Body of pancreas (tissue), 4 donors: ENCODE data around the gene IL13. TPM values are rescaled to one million over a fixed set of nuclear protein-coding genes. Genes with fewer than 3 reads are reported as not detected.

Source experiments
- ATAC-seq: fragments of 150-250 bp; one replicate; pipeline ENCODE4 v1.9.1; 2016
- DNase-seq, 4 donors: peaks; one replicate each; pipeline ENCODE4 v3.0.0-alpha.2; 2019
- H3K27ac ChIP-seq, 4 donors: fragments of 200-600 bp; sonication (generic); 1 replicate in 3 of 4; 2 replicates in 1 of 4; pipeline versions ENCODE4 v1.5.1 to v1.6.1; 2016 to 2019; ENCODE audit warnings: mild to moderate bottlenecking in 1 of 4, mixed read lengths in 1 of 4, moderate library complexity in 1 of 4
- H3K27me3 ChIP-seq, 2 donors: fragments of 200-600 bp; sonication (generic); one replicate each; pipeline ENCODE4 v1.6.0; 2016; ENCODE audit warnings: mild to moderate bottlenecking in 1 of 2
- H3K36me3 ChIP-seq, 2 donors: fragments of 200-600 bp; sonication (generic); replicated peaks in 1 of 2; 2 replicates each; pipeline ENCODE4 v1.5.1; 2016; ENCODE audit warnings: low read depth in 2 of 2; ENCODE audit not compliant: insufficient read depth in 1 of 2
- H3K4me1 ChIP-seq: fragments of 200-600 bp; sonication (generic); one replicate; pipeline ENCODE4 v1.6.0; 2016
- H3K4me3 ChIP-seq, 2 donors: fragments of 200-600 bp; sonication (generic); 1 replicate in 1 of 2; 2 replicates in 1 of 2; pipeline ENCODE4 v1.5.1; 2016 to 2019
- H3K9me3 ChIP-seq, 3 donors: fragments of 200-600 bp; sonication (generic); 1 replicate in 2 of 3; 2 replicates in 1 of 3; pipeline ENCODE4 v1.5.1; 2016
- POLR2A ChIP-seq, 3 donors: fragments of 450-650 bp; IDR thresholded peaks; one replicate each; pipeline ENCODE4 v1.6.1; 2016; ENCODE audit warnings: antibody characterized with exemption in 3 of 3, mild to moderate bottlenecking in 2 of 3
- WGBS, 2 donors: methylation state at CpG; one replicate each; pipeline ENCODE4 v1.1.5; 2017; 5-methylcytosine and 5-hydroxymethylcytosine counted together
- intact Hi-C: fragments of 100-400 bp; cut with DNase I; formaldehyde crosslinking; loops from one replicate; pipeline ENCODE4 v1.15.1; 2023
- total RNA-seq, 2 donors: library from RNA; depleted of rRNA; stranded (reverse); fragments of >200 nt; gene quantifications; one replicate each; pipeline ENCODE4 v1.1.0, GENCODE V29; 2016
- TF ChIP-seq, protein P1 (sequence below), 7 experiments: fragments of 450-650 bp in 4 of 7; fragments of 200-600 bp in 3 of 7; sonication (generic) in 3 of 7; IDR thresholded peaks; one replicate each; pipeline ENCODE4 v1.5.1; 2016 to 2019; ENCODE audit warnings: antibody characterized with exemption in 7 of 7

Gene IL13
- total RNA-seq, 2 donors from 2014 or later: not detected

- H3K27me3 ChIP-seq: no peaks in the 10 kb centered on the region
- WGBS, 2 donors: 82% methylated on average over 16 of the region's 16 CpGs
- H3K4me1 ChIP-seq: no peaks in the 10 kb centered on the region
- no peak overlapping the region for H3K27ac ChIP-seq
- no peak for DNase-seq
- no peak for ATAC-seq
- intact Hi-C loops: no loop called here
- H3K36me3 ChIP-seq: no peaks in the 10 kb centered on the region
- no peak overlapping the region for H3K4me3 ChIP-seq
- H3K9me3 ChIP-seq: no peaks in the 10 kb centered on the region
- TF ChIP-seq POLR2A (IDR thresholded peaks at IDR 0.05): no peak
- TF ChIP-seq, protein P1, sequence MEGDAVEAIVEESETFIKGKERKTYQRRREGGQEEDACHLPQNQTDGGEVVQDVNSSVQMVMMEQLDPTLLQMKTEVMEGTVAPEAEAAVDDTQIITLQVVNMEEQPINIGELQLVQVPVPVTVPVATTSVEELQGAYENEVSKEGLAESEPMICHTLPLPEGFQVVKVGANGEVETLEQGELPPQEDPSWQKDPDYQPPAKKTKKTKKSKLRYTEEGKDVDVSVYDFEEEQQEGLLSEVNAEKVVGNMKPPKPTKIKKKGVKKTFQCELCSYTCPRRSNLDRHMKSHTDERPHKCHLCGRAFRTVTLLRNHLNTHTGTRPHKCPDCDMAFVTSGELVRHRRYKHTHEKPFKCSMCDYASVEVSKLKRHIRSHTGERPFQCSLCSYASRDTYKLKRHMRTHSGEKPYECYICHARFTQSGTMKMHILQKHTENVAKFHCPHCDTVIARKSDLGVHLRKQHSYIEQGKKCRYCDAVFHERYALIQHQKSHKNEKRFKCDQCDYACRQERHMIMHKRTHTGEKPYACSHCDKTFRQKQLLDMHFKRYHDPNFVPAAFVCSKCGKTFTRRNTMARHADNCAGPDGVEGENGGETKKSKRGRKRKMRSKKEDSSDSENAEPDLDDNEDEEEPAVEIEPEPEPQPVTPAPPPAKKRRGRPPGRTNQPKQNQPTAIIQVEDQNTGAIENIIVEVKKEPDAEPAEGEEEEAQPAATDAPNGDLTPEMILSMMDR (IDR thresholded peaks at IDR 0.05): no peak
These were observed 8.5 kb downstream of the IL13 start for GRCh38 chr5:132666310-132667123.

DNA sequence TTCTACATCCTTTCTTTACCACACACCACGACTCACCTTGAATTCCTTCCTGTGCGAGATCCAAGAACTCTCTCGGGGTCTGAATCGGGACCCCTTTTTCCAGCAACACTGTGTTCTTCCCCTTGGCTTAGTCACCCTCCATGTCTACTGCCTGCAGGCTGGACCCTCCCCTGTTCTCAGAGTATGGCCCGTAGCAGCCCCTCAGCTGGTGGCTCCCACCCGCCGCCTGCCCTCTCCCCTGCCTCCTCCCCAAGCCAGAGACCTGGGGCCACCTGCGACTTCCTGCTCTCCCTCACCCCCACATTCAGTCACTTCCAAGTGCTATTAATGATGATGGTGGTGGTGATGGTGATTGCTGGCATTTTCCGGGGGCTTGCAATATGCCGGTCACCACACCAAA is 9.3 kb downstream of the IL13 start:
- 82% methylated on average over 10 of the region's 10 CpGs for WGBS, 2 donors
- H3K27me3 ChIP-seq: no peaks in the 10 kb centered on the region
- H3K27ac ChIP-seq: no peak overlapping the region
- ATAC-seq (no peak), DNase-seq (no peak)
- H3K36me3 ChIP-seq: no peaks in the 10 kb centered on the region
- H3K4me1 ChIP-seq: no peaks in the 10 kb centered on the region
- TF ChIP-seq, protein P1 (IDR thresholded peaks at IDR 0.05): no peak
- no peak for TF ChIP-seq POLR2A (IDR thresholded peaks at IDR 0.05)
- no peaks in the 10 kb centered on the region for H3K9me3 ChIP-seq
- no peak overlapping the region for H3K4me3 ChIP-seq
- intact Hi-C loops: no loop called here

DNA sequence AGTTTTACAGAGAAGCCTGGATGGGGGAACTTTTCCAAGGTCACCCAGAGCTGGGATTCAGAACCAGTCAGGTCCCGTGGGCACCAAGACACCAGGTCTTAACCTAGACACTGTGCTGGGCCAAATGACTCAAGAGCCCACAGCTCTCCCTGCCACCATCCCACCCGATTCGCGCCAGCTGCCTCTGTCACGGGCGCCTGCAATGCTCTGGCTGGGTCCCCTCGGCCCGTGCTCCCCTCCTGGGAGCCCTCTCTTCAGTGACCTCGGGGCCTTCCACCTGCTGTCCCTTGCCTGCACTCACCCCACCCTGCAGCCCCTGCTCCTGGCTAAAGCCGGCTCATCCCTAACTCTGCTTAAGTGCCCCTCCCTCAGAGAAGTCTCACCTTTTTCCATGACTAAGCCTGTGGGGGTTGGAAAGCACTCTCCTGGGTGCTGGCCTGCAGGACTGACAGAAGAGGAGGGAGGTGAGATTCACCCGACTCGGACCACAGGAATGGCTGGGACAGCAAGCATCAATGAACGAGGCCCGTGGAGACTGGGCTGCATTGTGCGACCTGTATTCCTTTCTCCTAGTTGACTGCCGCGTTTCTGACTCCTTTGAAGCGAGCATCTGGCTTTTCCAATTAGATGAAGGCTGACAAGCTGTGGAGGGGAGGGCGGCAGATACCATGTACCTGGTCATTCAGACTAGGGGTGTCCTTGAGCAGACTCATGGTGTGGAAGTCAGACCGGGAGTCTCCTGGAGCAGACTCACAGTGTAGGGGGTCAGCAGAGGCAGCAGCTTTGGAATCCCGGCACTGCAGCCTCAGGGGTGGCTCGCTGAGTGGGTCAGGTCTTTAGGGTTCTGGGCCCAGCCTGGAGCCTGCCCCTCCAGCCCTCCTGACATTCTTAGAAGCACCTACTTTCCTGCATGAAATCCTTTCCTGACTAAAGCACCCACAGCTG is 10.1 kb downstream of the IL13 start:
- H3K4me3 ChIP-seq: no peak overlapping the region
- no peaks in the 10 kb centered on the region for H3K4me1 ChIP-seq
- no peaks in the 10 kb centered on the region for H3K27me3 ChIP-seq
- ATAC-seq (no peak), DNase-seq (no peak)
- WGBS, 2 donors: 62 to 68% methylated on average over 21 to 22 of the region's 22 CpGs
- intact Hi-C loops: no loop called here
- no peak for TF ChIP-seq POLR2A (IDR thresholded peaks at IDR 0.05)
- no peak overlapping the region for H3K27ac ChIP-seq
- no peaks in the 10 kb centered on the region for H3K36me3 ChIP-seq
- H3K9me3 ChIP-seq: no peaks in the 10 kb centered on the region

DNA sequence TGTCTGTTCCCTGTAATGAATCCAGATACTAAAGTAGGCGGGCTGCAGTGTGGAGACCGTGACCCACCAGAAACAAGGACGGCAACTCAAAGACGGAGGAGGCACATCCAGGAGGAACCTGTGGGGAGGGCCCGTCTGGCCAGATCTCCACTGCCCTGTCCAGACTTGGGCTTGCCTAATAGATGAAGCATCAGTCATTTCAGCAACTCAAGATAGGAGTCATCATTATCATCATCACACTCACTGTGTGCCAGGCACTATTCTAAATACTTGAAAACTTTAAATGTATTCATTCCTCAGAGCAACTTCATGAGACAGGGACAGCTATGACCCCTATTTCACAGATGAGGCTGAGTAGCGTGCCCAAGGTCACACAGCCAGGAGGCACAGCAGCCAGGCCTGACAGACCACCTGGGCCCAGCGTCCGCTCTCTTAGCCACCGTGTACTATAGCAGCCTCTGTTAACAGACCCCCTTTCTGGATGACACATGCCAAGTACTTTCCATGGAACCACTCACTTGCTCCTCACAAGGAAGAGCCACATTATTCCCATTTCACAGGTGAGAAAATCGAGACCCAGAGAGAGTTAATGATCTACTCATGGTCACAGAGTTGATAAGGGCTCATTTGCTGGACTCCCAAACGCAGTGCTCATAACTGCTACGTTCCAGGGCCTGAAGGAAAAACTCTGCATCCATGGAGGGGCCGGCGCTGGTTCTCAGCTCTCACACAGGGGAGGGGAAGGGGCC is 10.9 kb downstream of the IL13 start:
- intact Hi-C loops: no loop called here
- no peak for DNase-seq

More for the DNA sequence above, 10.9 kb downstream of the IL13 start:
- H3K4me3 ChIP-seq: no peak overlapping the region
- H3K27ac ChIP-seq: no peak overlapping the region
- H3K27me3 ChIP-seq: no peaks in the 10 kb centered on the region
- H3K4me1 ChIP-seq: no peaks in the 10 kb centered on the region
- H3K9me3 ChIP-seq: no peaks in the 10 kb centered on the region
- 82 to 83% methylated on average over 11 to 14 of the region's 14 CpGs for WGBS, 2 donors
- TF ChIP-seq, protein P1 (IDR thresholded peaks at IDR 0.05): no peak
- TF ChIP-seq POLR2A (IDR thresholded peaks at IDR 0.05): no peak
- no peak for ATAC-seq
- no peaks in the 10 kb centered on the region for H3K36me3 ChIP-seq
